H1 (cell line): Measurements from ENCODE around the gene C21orf58. TPM values are rescaled to one million over a fixed set of nuclear protein-coding genes. Genes with fewer than 3 reads are reported as not detected.

Experiments used
- CBX5 ChIP-seq: fragments of 300-800, 300-1000 bp; sonication (generic); IDR thresholded peaks from 2 replicates; pipeline ENCODE4 v1.7.1; 2016; ENCODE audit warnings: antibody characterized with exemption, low read length, low read depth
- polyA plus RNA-seq, 7 experiments: library from polyadenylated mRNA; depleted of rRNA in 3 of 7; stranded (reverse) in 5 of 7; unstranded in 2 of 7; fragments of >200 nt in 5 of 7; fragments of 200-250 nt in 2 of 7; gene quantifications; 1 replicate in 5 of 7; 2 replicates in 1 of 7; 4 replicates in 1 of 7; pipeline versions ENCODE4 v1.2.1 to v1.2.3, GENCODE V29; 2011 to 2013; ENCODE audit warnings: missing spikeins in 2 of 7, mixed read lengths in 2 of 7
- total RNA-seq: library from RNA; stranded (reverse); fragmentation: NEBNext Ultra II Directional; extraction: Animal tissue kit (Norgen Biotek cat#: 25700); gene quantifications from 2 replicates; pipeline ENCODE4 v1.2.1, GENCODE V29; 2021
- TF ChIP-seq, protein P1 (sequence below): IDR thresholded peaks from 2 replicates; pipeline ENCODE4 v1.6.1; 2012; ENCODE audit warnings: low read length, inconsistent platforms

The C21orf58 gene
- total and polyA plus RNA-seq, 2 of the 8 experiments (the other 6 are each of a cell fraction or from before 2014, with no cell fraction given) = 13.8 to 26.1 TPM

DNA sequence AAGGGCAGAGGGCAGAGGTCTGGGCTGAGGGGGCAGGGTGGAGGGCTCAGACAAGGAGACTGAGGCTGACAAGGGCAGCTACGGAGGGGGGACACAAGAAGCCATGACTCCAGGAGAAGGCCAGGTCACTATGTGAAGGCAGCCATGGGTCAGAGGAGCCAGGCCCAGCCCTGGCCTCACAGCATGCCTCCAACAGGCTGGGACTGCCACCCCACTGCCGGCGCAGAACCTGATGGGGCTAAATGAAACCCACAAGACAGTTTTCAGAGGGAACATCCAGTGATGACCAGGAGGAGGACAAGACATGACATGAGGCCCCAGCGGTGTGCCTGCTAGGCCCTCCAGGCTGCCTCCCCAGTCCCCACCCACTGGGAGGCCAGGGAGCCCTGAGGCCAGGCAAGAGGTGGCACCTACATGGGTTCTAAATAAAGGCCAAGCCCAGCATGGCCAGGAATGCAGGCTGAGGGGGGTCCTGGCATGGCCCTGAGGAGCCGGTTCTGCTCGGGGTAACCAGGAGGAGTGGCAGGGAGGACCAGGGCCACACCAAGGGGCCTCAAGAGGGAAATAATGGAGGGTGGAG is 67.8 kb downstream of the C21orf58 start (continued):
- TF ChIP-seq, protein P1, sequence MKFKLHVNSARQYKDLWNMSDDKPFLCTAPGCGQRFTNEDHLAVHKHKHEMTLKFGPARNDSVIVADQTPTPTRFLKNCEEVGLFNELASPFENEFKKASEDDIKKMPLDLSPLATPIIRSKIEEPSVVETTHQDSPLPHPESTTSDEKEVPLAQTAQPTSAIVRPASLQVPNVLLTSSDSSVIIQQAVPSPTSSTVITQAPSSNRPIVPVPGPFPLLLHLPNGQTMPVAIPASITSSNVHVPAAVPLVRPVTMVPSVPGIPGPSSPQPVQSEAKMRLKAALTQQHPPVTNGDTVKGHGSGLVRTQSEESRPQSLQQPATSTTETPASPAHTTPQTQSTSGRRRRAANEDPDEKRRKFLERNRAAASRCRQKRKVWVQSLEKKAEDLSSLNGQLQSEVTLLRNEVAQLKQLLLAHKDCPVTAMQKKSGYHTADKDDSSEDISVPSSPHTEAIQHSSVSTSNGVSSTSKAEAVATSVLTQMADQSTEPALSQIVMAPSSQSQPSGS = no peak
- no peak for TF ChIP-seq CBX5
